GM18520 (cell line): ENCODE data around the gene TOLLIP.

Source experiments
- ATAC-seq: cut with Tn5 transposase; IDR thresholded peaks from one replicate; pipeline ENCODE4 v1.9.1; 2021; ENCODE audit not compliant: unreplicated experiment

The TOLLIP gene

DNA sequence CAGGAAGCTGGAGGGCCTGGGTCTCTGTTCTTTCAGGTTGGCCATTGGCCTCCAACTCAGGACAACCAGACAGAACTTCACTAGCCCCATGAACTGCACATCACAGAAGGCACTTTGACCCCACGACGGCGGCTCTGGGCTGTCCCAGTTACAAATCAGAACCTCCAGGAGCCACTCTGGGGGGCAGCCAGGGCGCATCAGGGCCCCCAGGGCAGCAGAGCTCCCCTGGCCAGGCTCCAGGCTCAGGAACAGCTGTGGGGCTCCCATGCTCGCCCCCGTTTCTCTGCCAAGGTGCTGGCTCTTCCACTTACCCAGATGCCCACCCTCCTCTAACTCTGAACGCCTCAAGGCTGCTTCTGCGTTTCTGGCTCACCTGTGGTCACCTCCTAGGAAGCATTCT is 25.5 kb downstream of the TOLLIP start:
- ATAC-seq, result no peak

DNA sequence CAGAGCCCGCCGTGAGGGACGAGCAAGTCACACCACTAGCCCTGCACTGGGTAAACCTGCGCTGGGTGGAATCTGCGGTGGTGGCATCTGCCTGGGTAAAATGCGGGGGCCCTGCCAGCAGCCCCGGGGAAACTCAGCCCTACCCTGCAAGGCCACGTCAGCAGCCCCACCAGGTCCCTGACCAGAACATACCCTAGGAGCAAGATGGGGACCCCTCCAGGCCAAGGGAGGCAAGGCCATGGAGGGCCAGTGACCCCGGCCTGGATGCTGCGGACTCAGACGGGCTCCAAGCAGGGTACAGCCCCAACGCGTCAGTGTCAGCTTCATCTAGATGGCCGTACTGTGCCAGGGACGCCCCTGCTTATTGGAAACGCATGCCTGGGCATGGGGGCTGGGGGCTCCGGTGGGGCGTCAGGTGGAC is 26.3 kb downstream of the TOLLIP start:
- ATAC-seq, result no peak

DNA sequence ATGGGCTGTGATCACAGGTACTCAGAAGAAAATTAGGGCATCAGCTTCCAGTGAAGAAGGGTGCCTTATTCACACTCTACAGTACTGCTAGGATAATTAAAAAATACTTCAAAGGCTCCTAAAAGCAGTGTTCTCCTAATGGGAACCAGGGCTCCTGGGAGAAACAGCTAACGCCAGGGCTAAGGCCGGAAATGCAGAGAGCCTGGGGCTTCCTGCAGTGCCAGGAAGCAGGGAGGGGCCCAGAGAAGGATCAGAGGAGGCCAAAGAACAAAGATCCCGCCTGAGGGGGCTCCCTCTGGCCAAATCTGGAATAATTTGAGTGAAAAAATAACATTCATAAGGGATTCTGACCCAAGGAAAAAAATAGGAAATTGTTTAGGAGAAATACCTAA is 27.5 kb downstream of the TOLLIP start:
- no peak for ATAC-seq

DNA sequence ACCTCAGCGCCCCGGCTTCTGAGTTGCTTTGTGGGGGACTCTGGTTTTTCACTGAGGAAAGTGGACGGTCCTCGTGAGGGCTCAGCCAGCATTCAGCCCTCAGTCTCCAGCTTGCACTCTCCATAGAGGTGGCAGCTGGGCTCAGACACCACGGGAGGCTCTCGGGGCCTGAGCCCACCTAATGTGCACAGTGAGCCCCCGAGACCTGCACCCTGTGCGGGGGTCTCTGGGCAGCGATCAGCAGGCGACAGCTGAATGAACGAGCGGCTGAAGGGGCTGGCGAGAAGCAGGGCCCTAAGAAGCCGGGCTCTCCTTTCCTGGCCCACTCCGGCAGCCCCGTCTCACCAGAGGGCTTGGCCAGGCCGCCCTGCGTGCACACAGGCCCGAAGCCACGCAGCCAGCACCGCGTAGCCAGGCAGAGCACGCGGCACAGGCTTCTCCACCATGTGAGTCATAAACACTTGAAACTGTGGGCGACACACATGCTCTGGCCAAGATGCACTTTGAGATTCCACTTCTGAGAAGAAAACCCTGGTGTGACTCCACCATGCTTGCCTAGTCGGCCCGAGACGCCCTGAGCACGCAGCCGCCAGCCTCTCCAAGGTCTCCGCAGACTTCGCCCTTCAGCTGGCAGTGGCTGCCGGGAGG is 28.0 kb downstream of the TOLLIP start:
- no peak for ATAC-seq

DNA sequence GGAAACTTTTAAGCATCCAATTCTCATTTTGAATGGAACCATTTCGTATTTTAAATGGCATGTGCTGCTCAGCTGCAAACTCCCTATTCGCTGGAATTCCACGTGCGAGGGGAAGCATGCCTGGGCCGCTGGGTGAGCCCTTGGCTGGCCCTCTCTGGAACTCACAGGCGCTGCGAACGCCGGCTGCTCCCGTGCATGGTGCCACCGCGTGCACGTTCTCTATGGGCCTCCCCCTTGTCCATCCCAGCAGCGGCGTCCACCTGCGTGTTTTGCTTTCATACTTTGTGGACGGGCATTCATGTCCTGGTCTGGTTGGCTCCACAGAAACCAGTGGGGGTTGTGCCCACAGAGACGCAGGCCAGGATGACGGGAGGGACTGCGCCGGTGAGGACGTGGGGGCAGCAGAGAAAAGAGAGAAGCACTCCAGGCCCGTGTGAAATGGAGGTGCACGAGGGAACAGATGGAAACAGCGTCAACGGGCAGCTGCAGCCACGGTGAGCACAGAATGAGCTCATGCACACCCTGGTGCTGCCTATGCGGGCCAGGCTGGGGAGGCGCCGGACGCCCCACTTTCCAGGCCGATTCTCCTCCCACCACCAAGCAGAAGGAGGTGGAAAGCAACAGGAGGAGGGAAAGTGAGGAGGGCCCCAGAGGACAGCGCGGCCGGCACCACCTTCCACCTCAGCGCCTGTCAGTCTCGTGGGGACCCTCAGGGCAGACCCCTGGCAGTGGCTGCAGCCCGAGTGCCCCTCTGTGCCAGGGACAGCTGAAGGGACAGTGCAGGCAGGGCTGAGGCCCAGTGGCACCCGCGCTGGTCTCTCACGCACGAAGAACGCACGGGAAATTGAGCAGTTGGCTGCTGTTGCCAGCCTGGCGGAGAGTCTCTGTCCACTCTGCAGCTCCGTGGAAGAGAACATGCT is 29.1 kb downstream of the TOLLIP start:
- ATAC-seq, result no peak

DNA sequence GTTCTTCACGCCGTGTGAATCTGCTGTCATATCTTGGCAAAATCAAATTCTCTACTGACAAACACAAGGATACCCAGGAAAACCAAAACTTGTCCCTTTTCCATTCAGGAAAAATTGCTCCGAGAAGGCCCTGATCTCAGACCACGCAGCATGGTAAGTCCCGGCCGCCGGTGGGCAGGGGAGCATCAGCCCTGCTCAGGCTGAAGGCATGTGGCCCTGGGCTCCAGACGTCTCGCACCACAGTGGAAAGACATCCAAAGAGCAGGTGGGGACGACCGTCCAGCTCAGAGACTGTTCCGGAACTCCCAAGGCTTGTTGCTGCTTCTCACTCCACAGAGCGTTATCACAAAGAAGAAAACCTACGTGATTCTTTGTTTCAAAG is 29.8 kb downstream of the TOLLIP start:
- no peak for ATAC-seq

DNA sequence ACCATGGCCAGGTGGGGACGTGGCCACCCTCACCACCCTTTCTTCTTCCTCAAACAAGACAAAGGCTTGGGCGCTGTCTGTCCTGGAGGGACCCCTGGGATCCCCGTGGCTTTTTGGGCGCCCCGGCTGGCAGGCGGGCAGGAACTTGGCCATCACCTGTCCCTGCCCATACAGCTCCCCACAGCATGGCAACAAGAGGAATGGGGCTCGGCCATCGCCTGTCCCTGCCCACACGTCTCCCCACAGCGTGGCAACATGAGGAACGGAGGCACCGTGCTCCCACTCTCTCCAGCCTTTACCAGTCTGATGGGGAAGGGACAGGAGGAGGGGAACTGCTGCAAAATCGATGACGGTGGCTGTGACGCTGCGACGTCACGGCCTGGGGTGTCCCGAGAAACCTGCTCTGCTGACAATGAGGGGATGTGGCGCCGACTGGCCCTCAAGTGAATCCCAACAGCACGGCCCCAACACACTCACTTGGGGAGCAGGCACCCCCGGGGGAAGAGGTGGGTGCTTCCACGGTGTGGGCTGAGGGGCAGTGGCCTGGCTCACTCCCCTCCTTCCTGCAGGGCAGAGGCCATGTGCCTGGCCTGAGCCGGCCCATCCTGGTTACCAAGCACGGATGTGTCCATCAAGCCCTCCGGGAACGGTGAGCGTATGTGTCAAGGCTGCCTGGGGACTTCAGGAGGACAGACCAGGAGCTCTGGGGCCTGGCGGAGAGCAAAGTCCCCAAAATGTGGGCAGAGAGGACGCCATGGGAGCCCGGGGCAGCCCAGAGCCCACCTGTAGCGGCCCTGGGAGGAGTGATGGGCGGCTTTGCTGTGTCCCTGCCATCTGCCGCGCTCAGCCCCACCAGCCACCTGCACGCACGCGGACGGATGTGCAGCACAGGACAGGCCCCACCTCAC is 30.4 kb downstream of the TOLLIP start:
- no peak for ATAC-seq

- no peak for ATAC-seq
Measured at GRCh38 chr11:1277936-1278512, 31.4 kb downstream of the TOLLIP start.

GRCh38 chr11:1276866-1277615 is 32.4 kb downstream of the TOLLIP start:
- ATAC-seq, result no peak

DNA sequence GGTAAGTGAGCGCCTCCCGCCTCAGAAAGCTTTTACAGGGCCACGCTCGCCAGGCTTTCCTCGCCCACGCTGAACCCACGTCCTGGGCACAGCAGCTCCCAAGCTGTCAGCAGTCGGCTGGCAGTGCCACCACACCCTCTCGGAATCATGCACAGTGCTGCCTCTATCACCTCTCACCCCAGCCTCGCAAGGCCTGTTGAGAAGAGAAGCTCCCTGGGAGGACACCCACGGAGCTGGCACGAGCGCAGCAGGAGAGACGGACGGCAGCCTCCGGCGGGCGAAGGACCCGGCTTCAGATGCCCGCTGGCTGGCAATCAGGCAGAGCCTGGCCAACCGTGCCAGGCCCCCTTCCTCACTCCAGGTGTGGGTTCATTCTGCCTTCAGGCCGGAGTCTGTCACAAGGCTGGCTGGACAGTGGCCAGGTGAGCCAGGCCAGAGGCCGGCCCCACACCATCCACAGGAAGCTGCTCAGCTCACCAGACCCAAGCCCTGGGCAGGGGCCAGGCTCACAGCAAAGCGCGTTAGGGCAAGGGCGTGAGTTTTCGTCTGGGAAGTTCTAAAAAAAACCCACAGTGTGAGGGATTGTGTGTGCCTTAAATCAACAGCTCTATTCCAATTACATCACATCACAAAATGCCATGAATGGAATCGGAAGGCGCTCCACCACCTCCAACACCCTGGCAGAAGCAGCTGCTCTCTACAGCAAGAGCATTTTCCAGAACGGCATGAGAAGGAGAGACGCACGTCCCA is 33.2 kb downstream of the TOLLIP start:
- ATAC-seq, result no peak

GRCh38 chr11:1275021-1275420 is 34.4 kb downstream of the TOLLIP start:
- ATAC-seq, result no peak

- ATAC-seq, result no peak
Measured at GRCh38 chr11:1274501-1274900, 34.9 kb downstream of the TOLLIP start.

GRCh38 chr11:1272531-1272930 is 36.9 kb downstream of the TOLLIP start:
- no peak for ATAC-seq

- no peak for ATAC-seq
Measured at GRCh38 chr11:1271927-1272326, 37.5 kb downstream of the TOLLIP start.

- no peak for ATAC-seq
Measured at GRCh38 chr11:1271406-1271805, 38.0 kb downstream of the TOLLIP start.

DNA sequence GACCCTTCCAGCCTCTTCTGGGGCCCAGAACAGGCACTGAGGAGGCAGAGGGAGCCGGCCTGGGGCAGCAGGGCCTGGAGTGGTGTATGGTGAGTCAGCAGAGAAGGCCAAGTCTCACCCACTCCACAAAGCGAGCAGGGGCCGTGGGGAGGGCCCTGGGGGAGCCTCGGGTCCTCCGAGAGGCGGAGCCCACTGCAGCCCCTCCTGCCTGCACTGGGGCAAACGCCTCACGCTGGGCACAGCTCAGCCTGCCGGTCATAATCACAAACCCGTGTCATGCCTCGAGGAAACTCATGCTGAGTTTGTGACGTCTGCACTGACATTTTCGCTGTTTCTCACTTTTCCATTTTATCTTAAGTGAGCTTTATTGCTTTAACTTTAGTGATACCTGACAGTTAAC is 38.4 kb downstream of the TOLLIP start:
- no peak for ATAC-seq

DNA sequence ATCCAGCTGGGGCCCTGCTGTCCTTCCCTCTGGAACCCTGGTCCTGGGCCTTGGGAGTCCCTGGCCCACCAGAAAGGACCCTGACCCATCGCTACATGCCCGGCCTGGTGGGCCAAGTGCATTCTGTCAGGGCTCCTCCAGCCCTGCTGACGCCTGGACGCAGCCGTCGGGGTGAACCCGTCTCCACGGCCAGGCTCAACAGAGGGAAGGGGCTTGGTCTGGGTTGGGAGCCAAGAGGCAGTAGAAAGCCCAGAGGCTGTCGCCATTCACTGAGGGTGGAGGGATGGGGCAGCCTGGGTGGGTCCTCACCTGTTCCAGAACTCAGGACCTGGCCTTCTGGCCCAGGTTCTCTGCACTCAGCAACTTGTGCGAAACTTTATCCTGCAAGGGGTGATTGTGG is 39.0 kb downstream of the TOLLIP start:
- no peak for ATAC-seq

DNA sequence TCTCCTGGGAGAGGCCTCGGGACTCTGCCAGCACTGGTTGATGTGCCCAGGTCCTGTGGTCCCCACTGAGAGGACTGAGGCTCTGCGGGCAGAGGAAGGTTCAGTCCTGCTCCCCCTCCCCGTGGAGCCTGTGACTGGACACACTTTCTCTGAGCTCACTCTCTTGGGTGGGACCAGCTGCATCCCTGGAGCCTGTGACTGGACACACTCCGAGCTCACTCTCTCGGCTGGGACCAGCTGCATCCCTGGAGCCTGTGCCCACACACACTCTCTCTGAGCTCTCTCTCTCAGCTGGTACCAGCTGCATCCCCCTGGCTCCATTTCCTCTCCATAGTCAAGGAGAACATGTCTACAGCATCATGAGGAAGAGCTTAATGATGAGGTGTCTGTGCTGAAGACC is 39.5 kb downstream of the TOLLIP start:
- ATAC-seq, result no peak

- ATAC-seq, result no peak
Measured at GRCh38 chr11:1267441-1268100, 41.9 kb downstream of the TOLLIP start.
